ENCODE results near the gene SMG6.

GRCh38 chr17:2090210-2090641 lies 213.4 kb downstream of the SMG6 start:
- TF ChIP-seq POLR2A (IDR thresholded peaks at IDR 0.05): no peak
- TF ChIP-seq, protein P1, sequence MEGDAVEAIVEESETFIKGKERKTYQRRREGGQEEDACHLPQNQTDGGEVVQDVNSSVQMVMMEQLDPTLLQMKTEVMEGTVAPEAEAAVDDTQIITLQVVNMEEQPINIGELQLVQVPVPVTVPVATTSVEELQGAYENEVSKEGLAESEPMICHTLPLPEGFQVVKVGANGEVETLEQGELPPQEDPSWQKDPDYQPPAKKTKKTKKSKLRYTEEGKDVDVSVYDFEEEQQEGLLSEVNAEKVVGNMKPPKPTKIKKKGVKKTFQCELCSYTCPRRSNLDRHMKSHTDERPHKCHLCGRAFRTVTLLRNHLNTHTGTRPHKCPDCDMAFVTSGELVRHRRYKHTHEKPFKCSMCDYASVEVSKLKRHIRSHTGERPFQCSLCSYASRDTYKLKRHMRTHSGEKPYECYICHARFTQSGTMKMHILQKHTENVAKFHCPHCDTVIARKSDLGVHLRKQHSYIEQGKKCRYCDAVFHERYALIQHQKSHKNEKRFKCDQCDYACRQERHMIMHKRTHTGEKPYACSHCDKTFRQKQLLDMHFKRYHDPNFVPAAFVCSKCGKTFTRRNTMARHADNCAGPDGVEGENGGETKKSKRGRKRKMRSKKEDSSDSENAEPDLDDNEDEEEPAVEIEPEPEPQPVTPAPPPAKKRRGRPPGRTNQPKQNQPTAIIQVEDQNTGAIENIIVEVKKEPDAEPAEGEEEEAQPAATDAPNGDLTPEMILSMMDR (IDR thresholded peaks at IDR 0.05): no peak

All from heart left ventricle (tissue), 13 donors.